NCI-H128 (cell line): ENCODE results near the gene HAP1.
"Not testable (repeated sequence)": the region's sequence is repeated elsewhere in the genome, so short reads cannot be mapped to it uniquely, and the experiment has no call there.

Source experiments
- DNase-seq: peaks from one replicate; lab custom pipeline; 2025; ENCODE audit not compliant: unreplicated experiment; lab: John Stamatoyannopoulos, UW

The HAP1 gene

GRCh38 chr17:41734139-41734948 is at the start of gene HAP1:
Gene HAP1 (minus strand): TSS chr17:41734643. CDS start chr17:41734634, 9 bp downstream.
- DNase-seq: no peak

DNA sequence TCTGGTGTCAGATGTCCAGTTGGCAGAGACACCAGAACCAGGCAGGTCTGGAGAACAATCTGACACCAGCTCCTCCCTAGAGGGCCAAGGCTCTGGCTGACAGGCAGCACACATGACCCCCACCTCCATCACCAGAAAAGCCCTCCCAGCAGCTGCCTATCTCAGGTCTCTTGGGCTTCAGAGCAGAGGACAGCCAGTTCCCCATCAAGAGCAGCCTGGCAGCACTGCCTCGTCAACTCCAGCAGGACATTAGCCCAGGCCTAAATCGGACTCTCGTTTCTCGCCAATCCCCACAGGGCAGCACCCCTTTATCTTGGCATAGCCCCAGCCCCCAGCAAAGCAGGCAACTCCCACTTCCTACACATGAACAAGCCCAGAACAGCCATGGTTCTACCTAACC is 47.7 kb upstream of the HAP1 start:
- DNase-seq: no peak

- no peak for DNase-seq
Observed at GRCh38 chr17:41781404-41782110, 47.1 kb upstream of the HAP1 start.

DNA sequence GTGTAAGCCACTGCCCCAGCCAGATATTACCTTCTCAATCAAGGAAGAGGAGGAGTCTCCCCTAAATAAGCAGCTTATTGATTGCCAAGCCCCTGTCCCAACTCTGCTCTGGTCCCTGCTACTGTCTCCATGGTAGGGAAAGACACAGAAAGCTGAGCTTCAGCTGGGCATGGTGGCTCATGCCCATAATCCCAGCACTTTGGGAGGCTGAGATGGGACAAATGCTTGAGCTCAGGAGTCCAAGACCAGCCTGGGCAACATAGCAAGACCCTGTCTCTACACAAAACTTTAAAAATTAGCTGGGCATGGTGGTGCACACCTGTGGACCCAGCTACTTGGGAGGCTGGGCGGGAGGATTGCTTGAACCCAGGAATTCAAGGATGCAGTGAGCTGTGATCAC is 45.5 kb upstream of the HAP1 start:
- DNase-seq: no peak

DNA sequence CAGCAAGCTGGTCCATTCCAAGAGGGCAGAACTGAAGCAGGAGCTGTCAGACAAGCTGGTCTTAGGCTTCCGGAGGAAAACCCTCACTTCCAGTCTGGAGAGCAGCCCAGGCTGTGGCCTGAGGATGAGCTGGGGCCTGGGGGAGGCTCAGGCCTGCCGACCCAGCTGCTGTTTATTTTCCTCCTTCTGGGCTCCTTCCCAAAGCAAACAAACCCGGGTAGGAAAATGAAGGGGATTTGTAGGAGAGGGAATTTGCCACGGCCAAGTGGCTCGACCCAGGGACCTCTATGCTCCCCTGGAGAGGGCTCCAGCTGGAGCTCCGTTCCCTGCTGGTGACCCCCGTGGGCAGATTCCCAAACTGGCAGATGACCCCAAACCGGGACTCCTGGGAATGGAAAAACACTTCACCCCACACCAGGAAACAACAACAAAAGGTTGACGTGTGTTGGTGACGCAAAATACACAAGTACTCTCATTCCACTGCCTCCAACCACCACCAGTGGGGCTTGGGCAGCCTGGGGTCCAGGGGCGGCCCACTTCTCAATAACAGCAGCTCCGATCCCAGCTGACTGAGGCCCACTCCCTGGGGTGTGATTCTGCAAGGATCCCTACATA is 43.2 kb upstream of the HAP1 start:
- no peak for DNase-seq

DNA sequence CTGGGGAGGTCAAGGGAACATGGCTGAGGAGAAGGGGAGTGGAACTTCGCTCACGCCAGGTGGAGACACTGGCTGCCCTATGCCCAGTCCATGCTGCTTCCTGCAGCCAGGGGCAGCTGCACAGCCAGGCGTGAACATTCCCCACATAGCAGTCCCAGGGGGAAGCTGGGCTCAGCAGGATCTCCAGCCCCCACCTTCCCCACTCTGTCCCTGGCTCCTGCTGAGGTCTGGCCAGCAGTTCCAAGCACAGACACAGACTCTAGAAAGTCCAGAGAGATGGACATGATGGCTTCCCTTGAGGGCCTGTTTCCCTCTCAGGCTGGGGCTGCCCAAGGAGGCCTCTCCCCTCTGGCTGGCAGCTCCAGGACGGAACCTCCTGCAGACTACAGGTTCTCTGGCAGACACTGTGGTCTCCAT is 42.7 kb upstream of the HAP1 start:
- no peak for DNase-seq

GRCh38 chr17:41776262-41776900 is 41.9 kb upstream of the HAP1 start:
- not testable (repeated sequence) for DNase-seq

GRCh38 chr17:41775394-41776226 is 41.2 kb upstream of the HAP1 start:
- DNase-seq: no peak

GRCh38 chr17:41773731-41774193 is 39.3 kb upstream of the HAP1 start:
- DNase-seq: no peak

GRCh38 chr17:41773190-41773588 is 38.7 kb upstream of the HAP1 start:
- DNase-seq: no peak

GRCh38 chr17:41772586-41773189 is 38.2 kb upstream of the HAP1 start:
- DNase-seq: no peak

DNA sequence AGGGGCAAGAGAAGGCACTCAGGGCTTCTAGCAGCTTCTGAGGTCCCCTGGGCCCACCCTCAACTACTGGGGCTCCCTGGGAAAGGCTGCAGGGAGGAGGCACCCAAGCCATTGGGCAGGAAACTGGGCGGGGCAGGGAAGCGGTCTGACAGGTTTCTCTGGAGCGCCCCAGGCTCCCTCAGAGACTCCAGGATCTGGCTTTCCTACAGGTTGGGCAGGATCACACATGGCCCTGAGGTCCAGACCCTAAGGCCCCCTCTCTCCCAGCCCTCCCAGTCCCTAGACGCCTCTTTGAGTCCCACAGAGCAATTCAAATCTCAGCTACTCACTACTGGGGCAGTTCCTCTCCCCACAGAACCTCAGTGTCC is 37.8 kb upstream of the HAP1 start:
- no peak for DNase-seq

DNA sequence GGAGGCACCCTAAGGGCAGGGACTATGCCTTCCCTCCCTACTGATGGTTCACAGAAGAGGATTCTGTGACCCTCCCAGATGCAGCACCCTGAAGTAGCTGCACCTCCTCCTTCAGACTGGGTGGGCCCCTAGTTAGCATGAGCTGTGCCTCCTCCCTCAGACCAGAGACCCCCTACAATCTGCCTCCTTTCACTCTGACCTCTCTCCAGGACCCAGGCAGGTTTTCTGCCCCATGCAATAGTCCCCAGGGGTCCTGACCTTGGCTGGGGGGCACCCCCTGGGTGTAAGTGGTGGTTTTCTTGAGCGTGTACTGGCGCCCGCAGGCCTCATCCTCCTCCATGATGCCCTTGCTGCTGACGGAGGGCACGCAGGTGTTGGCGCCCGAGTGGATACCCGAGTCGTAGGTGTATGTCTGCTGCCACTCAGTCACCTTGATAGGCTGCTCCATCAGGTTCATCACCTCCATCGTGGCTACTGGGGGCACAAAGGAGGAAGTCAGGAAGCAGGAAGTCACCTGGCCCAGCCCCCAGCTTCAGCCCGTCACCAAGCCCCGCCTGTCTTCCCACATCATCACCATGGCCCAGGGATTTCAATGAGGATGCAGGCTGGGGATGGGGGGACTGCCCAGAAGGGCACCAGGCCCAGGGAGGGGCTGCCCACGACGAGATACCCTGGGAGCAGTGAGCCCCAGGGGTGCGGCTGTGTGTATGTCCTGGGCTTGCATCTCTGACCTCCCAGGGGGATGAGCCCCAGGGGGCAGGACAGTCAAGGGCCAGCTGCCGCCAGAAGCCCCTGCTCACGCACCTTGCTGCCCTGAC is 37.2 kb upstream of the HAP1 start:
- no peak for DNase-seq

DNA sequence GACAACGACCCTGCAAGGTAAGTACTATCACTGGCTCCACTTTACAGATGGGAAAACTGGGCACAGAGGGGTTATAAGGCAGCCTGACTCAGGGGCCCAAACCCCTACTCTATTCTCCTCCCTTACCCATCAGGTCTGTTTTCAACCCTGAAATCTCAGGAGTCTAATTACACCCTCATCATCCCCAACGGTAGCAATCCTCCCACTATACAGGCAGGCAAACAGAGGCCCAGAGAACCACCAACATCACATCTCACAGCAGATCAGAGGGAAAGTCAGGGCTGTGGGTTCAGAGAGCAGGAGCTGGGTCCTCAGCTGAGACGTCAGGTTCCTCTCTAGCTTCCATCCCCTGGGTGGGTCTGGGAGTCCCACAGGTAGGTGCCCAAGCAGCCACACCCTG is 35.5 kb upstream of the HAP1 start:
- no peak for DNase-seq

DNA sequence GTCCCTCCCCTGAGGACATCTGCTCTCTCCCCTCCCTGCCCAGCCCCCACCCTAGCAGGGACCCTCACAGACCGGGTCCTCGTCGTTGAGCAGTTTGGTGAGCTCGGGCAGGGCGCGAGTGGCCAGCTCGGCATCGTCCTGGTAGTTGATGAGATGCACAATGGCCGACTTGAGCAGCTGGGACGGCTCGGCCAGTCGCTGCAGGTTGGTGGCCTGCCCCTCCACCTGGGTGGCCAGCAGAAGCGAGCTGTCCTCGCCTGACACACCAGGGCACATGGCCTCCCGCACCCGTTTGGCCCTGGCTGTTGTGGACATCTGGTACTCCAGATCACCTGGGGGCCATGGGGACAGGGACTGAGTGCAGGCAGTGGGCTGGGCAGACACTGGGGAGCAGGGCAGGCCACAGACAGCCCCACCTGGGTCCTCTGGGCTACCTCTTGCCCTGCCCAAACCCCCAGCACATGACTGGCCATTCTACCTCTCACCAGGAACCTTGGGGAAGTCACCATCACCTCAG is 35.0 kb upstream of the HAP1 start:
- no peak for DNase-seq

DNA sequence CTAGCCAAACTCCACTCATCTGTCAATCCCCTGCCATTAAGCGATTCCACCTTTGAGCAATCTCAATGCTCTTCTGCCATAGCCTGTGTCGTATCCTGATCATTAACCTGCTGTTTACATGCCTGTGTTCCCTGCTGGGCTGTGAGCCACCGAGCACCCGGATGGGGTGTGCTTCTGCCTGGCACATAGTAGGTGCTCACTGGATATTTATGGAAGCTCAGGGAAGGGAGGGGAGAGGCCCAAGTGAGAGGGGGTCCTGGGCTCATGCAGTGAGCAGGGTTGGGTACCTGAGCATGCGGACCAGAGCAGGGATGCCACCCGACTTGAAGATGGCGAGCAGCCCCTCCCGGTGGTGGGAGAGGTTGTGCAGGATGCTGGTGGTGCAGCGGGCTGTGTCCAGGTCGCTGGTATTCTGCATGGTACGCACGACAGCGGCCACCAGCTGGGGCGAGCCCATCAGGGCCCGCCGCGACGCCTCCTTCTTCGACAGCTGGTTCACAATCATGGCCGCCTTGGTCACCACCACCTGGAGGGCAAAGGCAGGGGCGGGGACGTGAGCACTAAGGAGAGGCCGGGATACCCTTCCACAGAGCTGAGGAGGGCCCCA is 34.3 kb upstream of the HAP1 start:
- DNase-seq: no peak

DNA sequence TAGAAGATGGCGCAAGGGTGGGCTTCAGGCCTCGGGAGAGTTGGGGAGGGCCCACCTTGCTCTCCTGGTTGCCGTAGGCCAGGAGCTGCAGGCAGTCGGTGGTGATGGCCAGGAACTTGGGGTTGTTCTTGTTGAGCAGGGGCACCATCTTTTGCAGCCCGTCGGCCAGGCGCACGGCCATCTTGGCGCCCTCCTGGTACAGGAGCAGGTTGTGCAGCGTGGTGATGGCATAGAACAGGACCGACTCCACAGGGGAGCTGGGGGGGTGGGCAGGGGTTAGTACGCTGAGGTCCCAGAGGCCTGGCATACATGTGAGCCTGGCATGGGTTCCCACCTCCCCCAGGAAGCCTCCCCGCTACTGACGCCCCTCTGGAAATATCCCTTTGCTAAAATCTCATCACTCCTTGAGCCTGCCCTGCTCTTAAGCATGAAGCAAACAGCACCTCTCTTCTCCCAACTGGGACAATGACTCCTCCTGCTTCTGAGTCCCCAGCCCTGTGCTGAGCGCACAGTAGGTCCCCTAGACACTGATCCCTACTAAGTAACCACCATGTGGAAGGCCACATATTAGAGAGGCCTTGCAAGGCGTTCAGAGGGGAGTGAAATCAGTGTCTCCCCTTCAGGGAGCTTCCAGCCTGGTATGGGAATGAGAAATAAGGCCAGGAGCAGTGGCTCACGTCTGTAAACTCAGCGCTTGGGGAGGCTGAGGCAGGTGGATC is 33.0 kb upstream of the HAP1 start:
- no peak for DNase-seq

- no peak for DNase-seq
Observed at GRCh38 chr17:41766135-41766534, 31.7 kb upstream of the HAP1 start.
